Colonic mucosa (tissue), 4 donors: ENCODE results near the gene MTM1. TPM values are rescaled to one million over a fixed set of nuclear protein-coding genes. Genes with fewer than 3 reads are reported as not detected.

Experiments used
- DNase-seq: peaks from one replicate; pipeline ENCODE4 v3.0.0-alpha.2; 2020
- H3K27ac ChIP-seq: fragments of 200-600 bp; one replicate; pipeline ENCODE4 v1.8.0; 2021
- H3K27me3 ChIP-seq: fragments of 200-600 bp; one replicate; pipeline ENCODE4 v1.8.0; 2021
- H3K36me3 ChIP-seq: fragments of 200-600 bp; one replicate; pipeline ENCODE4 v1.8.0; 2021
- H3K4me1 ChIP-seq: fragments of 200-600 bp; one replicate; pipeline ENCODE4 v1.8.0; 2021; ENCODE audit warnings: mild to moderate bottlenecking
- H3K4me3 ChIP-seq: fragments of 200-600 bp; one replicate; pipeline ENCODE4 v1.8.0; 2021
- H3K9ac ChIP-seq, 2 donors: one replicate each; pipeline ENCODE4 v1.7.0; 2013; ENCODE audit warnings: control low read depth in 2 of 2, low read depth in 2 of 2, low read length in 2 of 2
- H3K9me3 ChIP-seq: fragments of 200-600 bp; one replicate; pipeline ENCODE4 v1.8.0; 2021
- intact Hi-C: fragments of 100-400 bp; cut with DNase I; formaldehyde crosslinking; loops from one replicate; pipeline ENCODE4 v1.14.1; 2022
- total RNA-seq, 2 donors: library from RNA; stranded (reverse); fragmentation: NEBNext Ultra II Directional in 1 of 2; extraction: Animal tissue kit (Norgen Biotek cat#: 25700) in 1 of 2; gene quantifications; one replicate each; pipeline ENCODE4 v1.2.1, GENCODE V29; 2021
- TF ChIP-seq, protein P1 (sequence below): fragments of 200-600 bp; IDR thresholded peaks from one replicate; pipeline ENCODE4 v1.8.0; 2022; ENCODE audit warnings: antibody characterized with exemption, mild to moderate bottlenecking
- donor health status: healthy.
- donor health status: DM: no; HTN: no; CAD: no.
- donor health status: DM: no; HTN: no; CAD: no.

Gene MTM1
- total RNA-seq, 2 donors from 2014 or later, result 36.8 to 61.3 TPM

DNA sequence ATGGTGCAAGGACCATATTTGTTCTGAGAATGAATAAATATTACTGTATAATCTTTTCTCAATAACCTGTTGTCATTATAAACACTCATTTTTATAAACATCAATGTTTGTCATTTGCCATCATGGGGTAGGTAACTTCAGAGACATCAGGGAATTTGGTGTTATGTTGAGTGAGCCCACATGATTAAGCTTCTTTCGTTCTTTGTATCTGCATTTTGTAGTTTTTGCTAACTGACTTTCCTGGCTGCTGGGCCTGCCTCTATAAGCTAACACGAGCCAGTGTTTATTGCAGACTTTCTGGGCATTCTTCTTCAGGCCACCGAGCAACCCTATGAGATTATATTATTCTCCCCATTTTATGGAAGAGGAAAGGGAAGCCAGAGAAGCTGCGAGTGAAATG, 76.0 kb downstream of the MTM1 start:
- Histone ChIP-seq H3K27ac (no peak overlapping the region), H3K4me1 (no peaks in the 10 kb centered on the region), H3K4me3 (no peak overlapping the region), H3K9ac (no peak overlapping the region), H3K27me3 (no peaks in the 10 kb centered on the region), H3K9me3 (no peaks in the 10 kb centered on the region), H3K36me3 (peaks cover 4% of the 10 kb centered on the region)
- intact Hi-C loops, result no loop called here
- TF ChIP-seq, protein P1, sequence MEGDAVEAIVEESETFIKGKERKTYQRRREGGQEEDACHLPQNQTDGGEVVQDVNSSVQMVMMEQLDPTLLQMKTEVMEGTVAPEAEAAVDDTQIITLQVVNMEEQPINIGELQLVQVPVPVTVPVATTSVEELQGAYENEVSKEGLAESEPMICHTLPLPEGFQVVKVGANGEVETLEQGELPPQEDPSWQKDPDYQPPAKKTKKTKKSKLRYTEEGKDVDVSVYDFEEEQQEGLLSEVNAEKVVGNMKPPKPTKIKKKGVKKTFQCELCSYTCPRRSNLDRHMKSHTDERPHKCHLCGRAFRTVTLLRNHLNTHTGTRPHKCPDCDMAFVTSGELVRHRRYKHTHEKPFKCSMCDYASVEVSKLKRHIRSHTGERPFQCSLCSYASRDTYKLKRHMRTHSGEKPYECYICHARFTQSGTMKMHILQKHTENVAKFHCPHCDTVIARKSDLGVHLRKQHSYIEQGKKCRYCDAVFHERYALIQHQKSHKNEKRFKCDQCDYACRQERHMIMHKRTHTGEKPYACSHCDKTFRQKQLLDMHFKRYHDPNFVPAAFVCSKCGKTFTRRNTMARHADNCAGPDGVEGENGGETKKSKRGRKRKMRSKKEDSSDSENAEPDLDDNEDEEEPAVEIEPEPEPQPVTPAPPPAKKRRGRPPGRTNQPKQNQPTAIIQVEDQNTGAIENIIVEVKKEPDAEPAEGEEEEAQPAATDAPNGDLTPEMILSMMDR, result no peak
- no peak for DNase-seq

- intact Hi-C loops, result no loop called here
- H3K27ac ChIP-seq, result no peak overlapping the region
- DNase-seq, result no peak
- H3K9me3 ChIP-seq, result no peaks in the 10 kb centered on the region
- H3K36me3 ChIP-seq, result peaks cover 1% of the 10 kb centered on the region
- TF ChIP-seq, protein P1, result no peak
- H3K9ac ChIP-seq, result no peak overlapping the region
- no peak overlapping the region for H3K4me3 ChIP-seq
- no peaks in the 10 kb centered on the region for H3K27me3 ChIP-seq
- no peaks in the 10 kb centered on the region for H3K4me1 ChIP-seq
Observed at GRCh38 chrX:150647331-150647730, 78.9 kb downstream of the MTM1 start.

DNA sequence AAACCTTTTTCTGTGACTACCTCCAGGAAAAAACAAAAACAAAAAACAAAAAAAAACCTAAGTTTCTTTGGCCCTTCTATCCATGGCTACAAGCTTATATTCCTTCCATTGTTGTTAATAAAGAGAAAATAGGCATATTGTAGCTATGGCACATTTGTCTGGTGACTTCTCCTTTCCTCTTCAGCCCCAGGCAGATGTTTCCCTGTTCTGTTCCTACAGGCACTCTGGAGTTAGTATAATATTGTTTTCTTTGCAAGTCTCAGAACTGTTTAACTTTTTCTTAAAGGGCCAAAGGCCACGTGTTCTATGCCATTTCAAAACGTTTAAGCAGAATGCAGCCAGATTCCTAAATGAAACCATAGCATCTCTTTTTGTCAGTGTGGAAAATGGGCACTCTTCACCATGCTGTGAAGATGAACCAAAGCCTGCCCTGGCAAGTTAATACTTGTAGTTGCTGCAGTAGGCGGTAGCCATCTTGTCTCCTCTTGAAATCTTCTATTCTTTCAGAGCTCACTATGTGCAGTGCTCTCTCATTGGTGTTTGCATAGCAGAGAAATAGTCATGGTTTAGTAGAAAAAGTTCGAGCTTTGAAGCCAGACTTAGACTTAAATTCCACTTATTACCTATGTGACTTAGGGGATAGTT, 80.0 kb downstream of the MTM1 start:
- no peak for DNase-seq
- H3K4me1 ChIP-seq, result no peaks in the 10 kb centered on the region
- H3K9ac ChIP-seq, result no peak overlapping the region
- H3K9me3 ChIP-seq, result no peaks in the 10 kb centered on the region
- H3K36me3 ChIP-seq, result no peaks in the 10 kb centered on the region
- H3K4me3 ChIP-seq, result no peak overlapping the region
- H3K27me3 ChIP-seq, result no peaks in the 10 kb centered on the region
- TF ChIP-seq, protein P1, result no peak
- intact Hi-C loops, result no loop called here
- H3K27ac ChIP-seq, result no peak overlapping the region

GRCh38 chrX:150649096-150649870, 80.9 kb downstream of the MTM1 start:
- TF ChIP-seq, protein P1, result no peak
- intact Hi-C loops, result no loop called here
- Histone ChIP-seq H3K4me1 (no peaks in the 10 kb centered on the region), H3K27ac (no peak overlapping the region), H3K9ac (no peak overlapping the region), H3K36me3 (no peaks in the 10 kb centered on the region), H3K4me3 (no peak overlapping the region), H3K9me3 (no peaks in the 10 kb centered on the region), H3K27me3 (no peaks in the 10 kb centered on the region)
- DNase-seq, result no peak

DNA sequence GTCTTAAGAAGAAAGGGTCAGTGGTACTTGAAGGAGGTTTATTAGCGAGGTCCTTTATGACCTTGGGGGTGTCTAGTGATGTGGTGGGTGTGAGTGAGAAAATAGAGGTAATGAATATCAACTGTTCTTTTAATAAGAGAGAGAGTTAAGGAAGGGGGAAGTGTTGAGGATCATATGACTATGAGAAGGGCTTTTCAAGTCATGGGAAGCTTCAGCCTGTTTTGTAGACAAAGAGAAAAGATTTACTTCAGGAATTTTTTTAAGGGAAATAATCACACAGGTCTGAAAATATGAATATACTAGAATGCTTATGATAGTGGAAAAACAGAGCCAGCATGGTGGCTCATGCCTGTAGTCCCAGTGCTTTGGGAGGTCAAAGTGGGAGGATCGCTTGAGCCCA, 83.5 kb downstream of the MTM1 start:
- intact Hi-C loops, result no loop called here
- Histone ChIP-seq H3K9ac (no peak overlapping the region), H3K9me3 (no peaks in the 10 kb centered on the region), H3K4me1 (no peaks in the 10 kb centered on the region), H3K27ac (no peak overlapping the region), H3K4me3 (no peak overlapping the region), H3K27me3 (no peaks in the 10 kb centered on the region), H3K36me3 (no peaks in the 10 kb centered on the region)
- DNase-seq, result no peak
- TF ChIP-seq, protein P1, result no peak
